HG03095 (cell line): ENCODE results near the gene SNRK.
A peak's percentile ranks its signal among the peaks of the same experiment; 100 is the strongest.

ENCODE experiments used
- ATAC-seq: cut with Tn5 transposase; IDR thresholded peaks from one replicate; pipeline ENCODE4 v1.9.1; 2021; ENCODE audit warnings: moderate library complexity; ENCODE audit not compliant: unreplicated experiment

The SNRK gene

GRCh38 chr3:43266995-43267394 lies 19.3 kb upstream of the SNRK start:
- no peak for ATAC-seq

- no peak for ATAC-seq
Measured at GRCh38 chr3:43268636-43269035, 17.7 kb upstream of the SNRK start.

- ATAC-seq: no peak
Measured at GRCh38 chr3:43270078-43270477, 16.3 kb upstream of the SNRK start.

- no peak for ATAC-seq
Measured at GRCh38 chr3:43273416-43273815, 12.9 kb upstream of the SNRK start.

GRCh38 chr3:43279082-43279481 lies 7.3 kb upstream of the SNRK start:
- no peak for ATAC-seq

- ATAC-seq: no peak
Measured at GRCh38 chr3:43279532-43279931, 6.8 kb upstream of the SNRK start.

GRCh38 chr3:43281020-43281419 lies 5.3 kb upstream of the SNRK start:
- ATAC-seq: no peak

- ATAC-seq: no peak
Measured at GRCh38 chr3:43284171-43284570, 2.2 kb upstream of the SNRK start.

GRCh38 chr3:43285644-43286043 lies 696 bp upstream of the SNRK start:
- no peak for ATAC-seq

GRCh38 chr3:43286841-43287499 lies 630 bp downstream of the SNRK start:
- ATAC-seq: peak; percentile 33

GRCh38 chr3:43287500-43287873 lies 1.1 kb downstream of the SNRK start:
- no peak for ATAC-seq

GRCh38 chr3:43288366-43288765 lies 2.0 kb downstream of the SNRK start:
- ATAC-seq: peak; percentile 34

- no peak for ATAC-seq
Measured at GRCh38 chr3:43288850-43289249, 2.5 kb downstream of the SNRK start.

GRCh38 chr3:43289401-43289800 lies 3.1 kb downstream of the SNRK start:
- ATAC-seq: no peak

GRCh38 chr3:43289841-43290470 lies 3.6 kb downstream of the SNRK start:
- no peak for ATAC-seq

- ATAC-seq: no peak
Measured at GRCh38 chr3:43290956-43291355, 4.6 kb downstream of the SNRK start.

GRCh38 chr3:43291546-43291945 lies 5.2 kb downstream of the SNRK start:
- no peak for ATAC-seq

- no peak for ATAC-seq
Measured at GRCh38 chr3:43294975-43295374, 8.6 kb downstream of the SNRK start.

- peak; percentile 84 for ATAC-seq
Measured at GRCh38 chr3:43296565-43296964, 10.2 kb downstream of the SNRK start.

GRCh38 chr3:43298292-43298691 lies 12.0 kb downstream of the SNRK start:
- no peak for ATAC-seq

- ATAC-seq: no peak
Measured at GRCh38 chr3:43298761-43299160, 12.4 kb downstream of the SNRK start.

- no peak for ATAC-seq
Measured at GRCh38 chr3:43302116-43302880, 16.0 kb downstream of the SNRK start.
